GM23338 (cell line): Measurements from ENCODE around the gene RELN. TPM values are rescaled to one million over a fixed set of nuclear protein-coding genes. Genes with fewer than 3 reads are reported as not detected.

Experiments used
- ATAC-seq: fragments of 200-7000 bp; cut with Tn5 transposase; 3 replicates; pipeline ENCODE4 v1.9.1; 2020
- DNase-seq: peaks from one replicate; pipeline ENCODE4 v3.0.0-alpha.2; 2015; ENCODE audit warnings: low spot score
- H2AFZ ChIP-seq: fragments of 200-600 bp; sonication (generic); 2 replicates; pipeline ENCODE4 v1.8.0; 2016; ENCODE audit warnings: antibody characterized with exemption, mild to moderate bottlenecking, moderate library complexity
- H3F3A ChIP-seq: fragments of 200-600 bp; sonication (generic); replicated peaks from 2 replicates; pipeline ENCODE4 v1.8.0; 2017; ENCODE audit warnings: antibody characterized with exemption, mixed run types, low read depth
- H3K27ac ChIP-seq: fragments of 200-600 bp; sonication (generic); 2 replicates; pipeline ENCODE4 v1.6.1; 2016; ENCODE audit warnings: low read depth
- H3K27me3 ChIP-seq: fragments of 200-600 bp; sonication (generic); 2 replicates; pipeline ENCODE4 v1.8.0; 2016; ENCODE audit warnings: mild to moderate bottlenecking, mixed run types, moderate library complexity; ENCODE audit not compliant: insufficient read depth
- H3K36me3 ChIP-seq: fragments of 200-600 bp; sonication (generic); 2 replicates; pipeline ENCODE4 v1.8.0; 2016; ENCODE audit warnings: mild to moderate bottlenecking; ENCODE audit not compliant: insufficient read depth
- H3K4me1 ChIP-seq: fragments of 200-600 bp; sonication (generic); 2 replicates; pipeline ENCODE4 v1.8.0; 2016; ENCODE audit warnings: mild to moderate bottlenecking, moderate library complexity; ENCODE audit not compliant: insufficient read depth
- H3K4me2 ChIP-seq: fragments of 200-600 bp; sonication (generic); 2 replicates; pipeline ENCODE4 v1.7.1; 2017; ENCODE audit warnings: mixed run types
- H3K4me3 ChIP-seq: fragments of 200-600 bp; sonication (generic); 2 replicates; pipeline ENCODE4 v1.6.1; 2016; ENCODE audit warnings: mixed run types
- H3K79me2 ChIP-seq: fragments of 200-600 bp; sonication (generic); replicated peaks from 2 replicates; pipeline ENCODE4 v1.8.0; 2017; ENCODE audit warnings: mild to moderate bottlenecking; ENCODE audit not compliant: insufficient read depth
- H3K9me2 ChIP-seq: fragments of 200-600 bp; sonication (generic); 2 replicates; pipeline ENCODE4 v1.8.0; 2017; ENCODE audit not compliant: insufficient read depth
- H4K20me1 ChIP-seq: fragments of 200-600 bp; sonication (generic); replicated peaks from 2 replicates; pipeline ENCODE4 v1.8.0; 2017; ENCODE audit warnings: mild to moderate bottlenecking; ENCODE audit not compliant: insufficient read depth
- H3K27ac Mint-ChIP-seq: 2 replicates; pipeline ENCODE4 v1.8.0; 2020; ENCODE audit warnings: inconsistent platforms, mild to moderate bottlenecking, moderate library complexity, mixed read lengths
- H3K27me3 Mint-ChIP-seq: 3 replicates; pipeline ENCODE4 v1.8.0; 2022; ENCODE audit warnings: low read depth, mild to moderate bottlenecking, moderate library complexity, mixed read lengths, inconsistent platforms; ENCODE audit not compliant: insufficient read depth, poor library complexity
- H3K36me3 Mint-ChIP-seq: 3 replicates; pipeline ENCODE4 v1.8.0; 2021; ENCODE audit warnings: low read depth, mild to moderate bottlenecking, inconsistent platforms, moderate library complexity, mixed read lengths
- H3K4me1 Mint-ChIP-seq: 3 replicates; pipeline ENCODE4 v1.8.0; 2020; ENCODE audit warnings: mild to moderate bottlenecking, inconsistent platforms, mixed read lengths
- H3K4me3 Mint-ChIP-seq: 3 replicates; pipeline ENCODE4 v1.8.0; 2021; ENCODE audit warnings: moderate library complexity, mild to moderate bottlenecking, inconsistent platforms, mixed read lengths
- H3K9me3 Mint-ChIP-seq: 3 replicates; pipeline ENCODE4 v1.8.0; 2020; ENCODE audit warnings: moderate library complexity, mild to moderate bottlenecking, inconsistent platforms, mixed read lengths
- CREB1 ChIP-seq: fragments of 250-450 bp; sonication (Bioruptor Pico); IDR thresholded peaks from 2 replicates; pipeline ENCODE4 v1.5.0; 2020; ENCODE audit warnings: low read depth, mild to moderate bottlenecking, moderate library complexity
- EZH2 ChIP-seq: fragments of 200-600 bp; sonication (generic); IDR thresholded peaks from one replicate; pipeline ENCODE4 v1.8.0; 2017; ENCODE audit warnings: antibody characterized with exemption, mild to moderate bottlenecking, low read depth; ENCODE audit not compliant: unreplicated experiment
- EZH2phosphoT487 ChIP-seq: fragments of 200-600 bp; sonication (generic); IDR thresholded peaks from one replicate; pipeline ENCODE4 v1.8.1; 2018; ENCODE audit warnings: antibody characterized with exemption; ENCODE audit not compliant: unreplicated experiment
- NANOG ChIP-seq: IDR thresholded peaks from 2 replicates; pipeline ENCODE4 v1.6.1; 2016; ENCODE audit warnings: antibody characterized with exemption, borderline replicate concordance
- POLR2AphosphoS5 ChIP-seq: IDR thresholded peaks from 2 replicates; pipeline ENCODE4 v1.6.1; 2016; ENCODE audit warnings: antibody characterized with exemption, low read depth
- ZNF114 ChIP-seq: fragments of 250-450 bp; sonication (Bioruptor Pico); IDR thresholded peaks from 2 replicates; pipeline ENCODE4 v1.5.0; 2020; ENCODE audit warnings: mild to moderate bottlenecking, moderate library complexity
- polyA plus RNA-seq: library from polyadenylated mRNA; unstranded; fragments of >200 nt; fragmentation: Nextera tagmentation; extraction: Ambion mirVana; gene quantifications from 2 replicates; pipeline ENCODE4 v1.2.1, GENCODE V29; 2016
- total RNA-seq: library from RNA; depleted of rRNA; stranded (reverse); fragments of >200 nt; shearing (Covaris generic); gene quantifications from 2 replicates; pipeline ENCODE4 v1.2.3, GENCODE V29; 2014
- TF ChIP-seq, protein P1 (sequence below): IDR thresholded peaks from 2 replicates; pipeline ENCODE4 v1.6.1; 2016; ENCODE audit warnings: antibody characterized with exemption
- TF ChIP-seq, protein P2 (sequence below), 2 experiments: fragments of 200-600 bp in 1 of 2; sonication (generic) in 1 of 2; conservative IDR thresholded peaks; 2 replicates each; pipeline versions ENCODE4 v1.5.1 to v1.6.1; 2016 to 2017; ENCODE audit warnings: antibody characterized with exemption in 2 of 2, low read depth in 2 of 2, mild to moderate bottlenecking in 2 of 2, moderate library complexity in 1 of 2
- TF ChIP-seq, protein P3 (sequence below): IDR thresholded peaks from one replicate; pipeline ENCODE4 v1.6.1; 2018; ENCODE audit warnings: antibody characterized with exemption; ENCODE audit not compliant: unreplicated experiment
- TF ChIP-seq, protein P4 (sequence below): fragments of 250-450 bp; sonication (Bioruptor Pico); IDR thresholded peaks from 2 replicates; pipeline ENCODE4 v1.5.0; 2020; ENCODE audit warnings: mild to moderate bottlenecking, moderate library complexity

The RELN gene
- total and polyA plus RNA-seq, 2 experiments from 2014 or later: 0.10 to 0.76 TPM

DNA sequence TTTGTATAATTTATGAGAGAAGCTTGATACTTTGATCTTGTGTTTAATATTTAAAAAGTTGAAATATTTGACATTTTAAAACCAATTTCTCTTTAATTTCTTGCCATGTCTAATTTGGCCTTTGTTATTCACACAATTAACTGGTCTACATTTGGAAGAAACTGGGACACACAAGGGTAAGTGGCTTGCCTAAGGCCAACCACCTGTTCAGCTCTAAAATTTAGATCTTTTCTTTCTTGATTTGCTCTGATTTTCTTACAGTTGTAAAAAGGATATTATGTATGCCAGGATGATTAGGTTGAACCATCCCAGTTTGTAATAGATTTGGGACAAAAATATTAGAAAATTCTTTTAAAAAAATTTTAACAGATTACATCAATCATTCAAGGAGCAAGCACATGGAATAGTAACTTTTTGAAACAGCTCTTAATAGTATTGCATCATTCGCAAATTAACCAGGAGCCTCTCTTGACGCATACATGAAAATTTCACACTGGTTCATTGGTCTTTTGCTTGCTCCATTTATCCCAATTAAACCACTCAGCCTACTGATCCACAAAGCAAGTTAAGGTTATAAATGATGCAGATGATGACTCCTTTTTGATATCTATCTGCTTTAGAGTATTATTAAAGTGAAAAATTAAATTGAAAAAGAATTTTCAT is 321.0 kb downstream of the RELN start:
- no peak overlapping the region for H3K4me2 ChIP-seq
- no peaks in the 10 kb centered on the region; the same call in 1 of the 2 replicates for H3K9me2 ChIP-seq
- H3K36me3 Mint-ChIP-seq: no peaks in the 10 kb centered on the region
- ATAC-seq (no peak), DNase-seq (no peak)
- no peaks in the 10 kb centered on the region for H3K36me3 ChIP-seq
- H3K27ac Mint-ChIP-seq: no peak overlapping the region
- H2AFZ ChIP-seq: no peak overlapping the region
- H3K4me1 ChIP-seq: no peaks in the 10 kb centered on the region
- no peaks in the 10 kb centered on the region for H4K20me1 ChIP-seq
- H3K9me3 Mint-ChIP-seq: no peaks in the 10 kb centered on the region
- no peaks in the 10 kb centered on the region for H3K79me2 ChIP-seq
- no peaks in the 10 kb centered on the region; the same call in 2 of the 3 replicates for H3K4me1 Mint-ChIP-seq
- TF ChIP-seq EZH2phosphoT487 (no peak), POLR2AphosphoS5 (no peak), EZH2 (no peak), CREB1 (CRISPR knock-in tag) (no peak), NANOG (no peak), ZNF114 (CRISPR knock-in tag) (no peak)
- TF ChIP-seq, protein P1, sequence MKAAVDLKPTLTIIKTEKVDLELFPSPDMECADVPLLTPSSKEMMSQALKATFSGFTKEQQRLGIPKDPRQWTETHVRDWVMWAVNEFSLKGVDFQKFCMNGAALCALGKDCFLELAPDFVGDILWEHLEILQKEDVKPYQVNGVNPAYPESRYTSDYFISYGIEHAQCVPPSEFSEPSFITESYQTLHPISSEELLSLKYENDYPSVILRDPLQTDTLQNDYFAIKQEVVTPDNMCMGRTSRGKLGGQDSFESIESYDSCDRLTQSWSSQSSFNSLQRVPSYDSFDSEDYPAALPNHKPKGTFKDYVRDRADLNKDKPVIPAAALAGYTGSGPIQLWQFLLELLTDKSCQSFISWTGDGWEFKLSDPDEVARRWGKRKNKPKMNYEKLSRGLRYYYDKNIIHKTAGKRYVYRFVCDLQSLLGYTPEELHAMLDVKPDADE: no peak
- TF ChIP-seq, protein P2, sequence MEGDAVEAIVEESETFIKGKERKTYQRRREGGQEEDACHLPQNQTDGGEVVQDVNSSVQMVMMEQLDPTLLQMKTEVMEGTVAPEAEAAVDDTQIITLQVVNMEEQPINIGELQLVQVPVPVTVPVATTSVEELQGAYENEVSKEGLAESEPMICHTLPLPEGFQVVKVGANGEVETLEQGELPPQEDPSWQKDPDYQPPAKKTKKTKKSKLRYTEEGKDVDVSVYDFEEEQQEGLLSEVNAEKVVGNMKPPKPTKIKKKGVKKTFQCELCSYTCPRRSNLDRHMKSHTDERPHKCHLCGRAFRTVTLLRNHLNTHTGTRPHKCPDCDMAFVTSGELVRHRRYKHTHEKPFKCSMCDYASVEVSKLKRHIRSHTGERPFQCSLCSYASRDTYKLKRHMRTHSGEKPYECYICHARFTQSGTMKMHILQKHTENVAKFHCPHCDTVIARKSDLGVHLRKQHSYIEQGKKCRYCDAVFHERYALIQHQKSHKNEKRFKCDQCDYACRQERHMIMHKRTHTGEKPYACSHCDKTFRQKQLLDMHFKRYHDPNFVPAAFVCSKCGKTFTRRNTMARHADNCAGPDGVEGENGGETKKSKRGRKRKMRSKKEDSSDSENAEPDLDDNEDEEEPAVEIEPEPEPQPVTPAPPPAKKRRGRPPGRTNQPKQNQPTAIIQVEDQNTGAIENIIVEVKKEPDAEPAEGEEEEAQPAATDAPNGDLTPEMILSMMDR (conservative IDR thresholded peaks at IDR 0.05; ENCODE audit: low read depth in 2 of 2): no peak
- TF ChIP-seq, protein P3, sequence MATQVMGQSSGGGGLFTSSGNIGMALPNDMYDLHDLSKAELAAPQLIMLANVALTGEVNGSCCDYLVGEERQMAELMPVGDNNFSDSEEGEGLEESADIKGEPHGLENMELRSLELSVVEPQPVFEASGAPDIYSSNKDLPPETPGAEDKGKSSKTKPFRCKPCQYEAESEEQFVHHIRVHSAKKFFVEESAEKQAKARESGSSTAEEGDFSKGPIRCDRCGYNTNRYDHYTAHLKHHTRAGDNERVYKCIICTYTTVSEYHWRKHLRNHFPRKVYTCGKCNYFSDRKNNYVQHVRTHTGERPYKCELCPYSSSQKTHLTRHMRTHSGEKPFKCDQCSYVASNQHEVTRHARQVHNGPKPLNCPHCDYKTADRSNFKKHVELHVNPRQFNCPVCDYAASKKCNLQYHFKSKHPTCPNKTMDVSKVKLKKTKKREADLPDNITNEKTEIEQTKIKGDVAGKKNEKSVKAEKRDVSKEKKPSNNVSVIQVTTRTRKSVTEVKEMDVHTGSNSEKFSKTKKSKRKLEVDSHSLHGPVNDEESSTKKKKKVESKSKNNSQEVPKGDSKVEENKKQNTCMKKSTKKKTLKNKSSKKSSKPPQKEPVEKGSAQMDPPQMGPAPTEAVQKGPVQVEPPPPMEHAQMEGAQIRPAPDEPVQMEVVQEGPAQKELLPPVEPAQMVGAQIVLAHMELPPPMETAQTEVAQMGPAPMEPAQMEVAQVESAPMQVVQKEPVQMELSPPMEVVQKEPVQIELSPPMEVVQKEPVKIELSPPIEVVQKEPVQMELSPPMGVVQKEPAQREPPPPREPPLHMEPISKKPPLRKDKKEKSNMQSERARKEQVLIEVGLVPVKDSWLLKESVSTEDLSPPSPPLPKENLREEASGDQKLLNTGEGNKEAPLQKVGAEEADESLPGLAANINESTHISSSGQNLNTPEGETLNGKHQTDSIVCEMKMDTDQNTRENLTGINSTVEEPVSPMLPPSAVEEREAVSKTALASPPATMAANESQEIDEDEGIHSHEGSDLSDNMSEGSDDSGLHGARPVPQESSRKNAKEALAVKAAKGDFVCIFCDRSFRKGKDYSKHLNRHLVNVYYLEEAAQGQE: no peak
- TF ChIP-seq, protein P4, sequence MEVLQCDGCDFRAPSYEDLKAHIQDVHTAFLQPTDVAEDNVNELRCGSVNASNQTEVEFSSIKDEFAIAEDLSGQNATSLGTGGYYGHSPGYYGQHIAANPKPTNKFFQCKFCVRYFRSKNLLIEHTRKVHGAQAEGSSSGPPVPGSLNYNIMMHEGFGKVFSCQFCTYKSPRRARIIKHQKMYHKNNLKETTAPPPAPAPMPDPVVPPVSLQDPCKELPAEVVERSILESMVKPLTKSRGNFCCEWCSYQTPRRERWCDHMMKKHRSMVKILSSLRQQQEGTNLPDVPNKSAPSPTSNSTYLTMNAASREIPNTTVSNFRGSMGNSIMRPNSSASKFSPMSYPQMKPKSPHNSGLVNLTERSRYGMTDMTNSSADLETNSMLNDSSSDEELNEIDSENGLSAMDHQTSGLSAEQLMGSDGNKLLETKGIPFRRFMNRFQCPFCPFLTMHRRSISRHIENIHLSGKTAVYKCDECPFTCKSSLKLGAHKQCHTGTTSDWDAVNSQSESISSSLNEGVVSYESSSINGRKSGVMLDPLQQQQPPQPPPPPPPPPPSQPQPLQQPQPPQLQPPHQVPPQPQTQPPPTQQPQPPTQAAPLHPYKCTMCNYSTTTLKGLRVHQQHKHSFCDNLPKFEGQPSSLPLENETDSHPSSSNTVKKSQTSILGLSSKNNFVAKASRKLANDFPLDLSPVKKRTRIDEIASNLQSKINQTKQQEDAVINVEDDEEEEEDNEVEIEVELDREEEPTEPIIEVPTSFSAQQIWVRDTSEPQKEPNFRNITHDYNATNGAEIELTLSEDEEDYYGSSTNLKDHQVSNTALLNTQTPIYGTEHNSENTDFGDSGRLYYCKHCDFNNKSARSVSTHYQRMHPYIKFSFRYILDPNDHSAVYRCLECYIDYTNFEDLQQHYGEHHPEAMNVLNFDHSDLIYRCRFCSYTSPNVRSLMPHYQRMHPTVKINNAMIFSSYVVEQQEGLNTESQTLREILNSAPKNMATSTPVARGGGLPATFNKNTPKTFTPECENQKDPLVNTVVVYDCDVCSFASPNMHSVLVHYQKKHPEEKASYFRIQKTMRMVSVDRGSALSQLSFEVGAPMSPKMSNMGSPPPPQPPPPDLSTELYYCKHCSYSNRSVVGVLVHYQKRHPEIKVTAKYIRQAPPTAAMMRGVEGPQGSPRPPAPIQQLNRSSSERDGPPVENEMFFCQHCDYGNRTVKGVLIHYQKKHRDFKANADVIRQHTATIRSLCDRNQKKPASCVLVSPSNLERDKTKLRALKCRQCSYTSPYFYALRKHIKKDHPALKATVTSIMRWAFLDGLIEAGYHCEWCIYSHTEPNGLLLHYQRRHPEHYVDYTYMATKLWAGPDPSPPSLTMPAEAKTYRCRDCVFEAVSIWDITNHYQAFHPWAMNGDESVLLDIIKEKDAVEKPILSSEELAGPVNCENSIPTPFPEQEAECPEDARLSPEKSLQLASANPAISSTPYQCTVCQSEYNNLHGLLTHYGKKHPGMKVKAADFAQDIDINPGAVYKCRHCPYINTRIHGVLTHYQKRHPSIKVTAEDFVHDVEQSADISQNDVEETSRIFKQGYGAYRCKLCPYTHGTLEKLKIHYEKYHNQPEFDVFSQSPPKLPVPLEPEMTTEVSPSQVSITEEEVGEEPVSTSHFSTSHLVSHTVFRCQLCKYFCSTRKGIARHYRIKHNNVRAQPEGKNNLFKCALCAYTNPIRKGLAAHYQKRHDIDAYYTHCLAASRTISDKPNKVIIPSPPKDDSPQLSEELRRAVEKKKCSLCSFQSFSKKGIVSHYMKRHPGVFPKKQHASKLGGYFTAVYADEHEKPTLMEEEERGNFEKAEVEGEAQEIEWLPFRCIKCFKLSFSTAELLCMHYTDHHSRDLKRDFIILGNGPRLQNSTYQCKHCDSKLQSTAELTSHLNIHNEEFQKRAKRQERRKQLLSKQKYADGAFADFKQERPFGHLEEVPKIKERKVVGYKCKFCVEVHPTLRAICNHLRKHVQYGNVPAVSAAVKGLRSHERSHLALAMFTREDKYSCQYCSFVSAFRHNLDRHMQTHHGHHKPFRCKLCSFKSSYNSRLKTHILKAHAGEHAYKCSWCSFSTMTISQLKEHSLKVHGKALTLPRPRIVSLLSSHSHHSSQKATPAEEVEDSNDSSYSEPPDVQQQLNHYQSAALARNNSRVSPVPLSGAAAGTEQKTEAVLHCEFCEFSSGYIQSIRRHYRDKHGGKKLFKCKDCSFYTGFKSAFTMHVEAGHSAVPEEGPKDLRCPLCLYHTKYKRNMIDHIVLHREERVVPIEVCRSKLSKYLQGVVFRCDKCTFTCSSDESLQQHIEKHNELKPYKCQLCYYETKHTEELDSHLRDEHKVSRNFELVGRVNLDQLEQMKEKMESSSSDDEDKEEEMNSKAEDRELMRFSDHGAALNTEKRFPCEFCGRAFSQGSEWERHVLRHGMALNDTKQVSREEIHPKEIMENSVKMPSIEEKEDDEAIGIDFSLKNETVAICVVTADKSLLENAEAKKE (CRISPR knock-in tag): no peak
- H3K27me3 Mint-ChIP-seq: peaks cover 3% of the 10 kb centered on the region
- no peak overlapping the region for H3K4me3 Mint-ChIP-seq
- H3F3A ChIP-seq: no peaks in the 10 kb centered on the region
- H3K27me3 ChIP-seq: no peaks in the 10 kb centered on the region
- H3K4me3 ChIP-seq: no peak overlapping the region
- H3K27ac ChIP-seq: no peak overlapping the region
